Measurements from ENCODE around the gene CDC42BPG.
A peak's percentile ranks its signal among the peaks of the same experiment; 100 is the strongest.

CDC42BPG gene

DNA sequence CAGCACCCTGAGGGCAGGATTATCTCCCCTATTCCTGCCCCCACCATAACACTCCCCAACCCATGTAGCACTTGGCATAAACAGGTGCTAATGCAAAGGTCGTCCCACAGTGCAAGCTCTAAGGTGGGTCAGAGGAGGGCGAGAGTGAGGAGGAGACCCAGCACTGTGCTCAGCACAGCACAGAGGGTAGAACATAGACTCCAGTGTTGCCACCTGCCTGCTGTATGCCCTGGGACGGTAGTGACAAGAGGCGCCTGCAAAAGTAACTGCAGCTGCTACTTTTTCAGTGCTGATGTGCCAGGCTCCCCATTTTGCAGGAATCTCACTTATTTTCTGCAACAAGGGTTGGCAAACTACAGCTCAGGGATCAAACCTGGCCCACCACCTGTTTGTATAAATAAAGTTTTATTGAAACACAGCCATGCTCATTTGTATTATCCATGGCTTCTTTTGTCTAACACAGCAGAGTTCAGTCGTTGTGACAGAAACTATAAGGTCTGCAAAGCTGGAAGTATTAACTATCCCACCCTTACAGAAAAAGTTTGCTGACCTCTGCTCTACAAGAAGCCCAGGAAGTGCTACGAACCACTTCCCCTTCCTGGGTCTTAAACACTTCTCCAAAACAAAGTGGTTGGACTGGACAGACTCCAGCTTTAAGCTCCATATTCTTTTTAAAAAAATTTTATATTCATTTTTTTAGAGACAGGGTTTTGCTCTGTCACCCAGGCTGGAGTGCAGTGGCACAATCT, 16.9 kb upstream of the CDC42BPG start:
- Histone ChIP-seq H3K4me3 (ENCODE audit: low read length) (no peak overlapping the region), H3K27me3 (replicated peaks; ENCODE audit: control insufficient read depth, insufficient read depth, low read length) (no peaks in the 10 kb centered on the region), H3K4me1 (ENCODE audit: control insufficient read depth, insufficient read depth, low read length) (peaks cover 48% of the 10 kb centered on the region), H3K9ac (ENCODE audit: low read length) (no peak overlapping the region), H3K9me3 (ENCODE audit: control insufficient read depth, low read length) (no peaks in the 10 kb centered on the region), H3K36me3 (ENCODE audit: control insufficient read depth, insufficient read depth, low read length, severe bottlenecking) (peaks cover 22% of the 10 kb centered on the region)
- no peak for DNase-seq (ENCODE audit: low read depth)

DNA sequence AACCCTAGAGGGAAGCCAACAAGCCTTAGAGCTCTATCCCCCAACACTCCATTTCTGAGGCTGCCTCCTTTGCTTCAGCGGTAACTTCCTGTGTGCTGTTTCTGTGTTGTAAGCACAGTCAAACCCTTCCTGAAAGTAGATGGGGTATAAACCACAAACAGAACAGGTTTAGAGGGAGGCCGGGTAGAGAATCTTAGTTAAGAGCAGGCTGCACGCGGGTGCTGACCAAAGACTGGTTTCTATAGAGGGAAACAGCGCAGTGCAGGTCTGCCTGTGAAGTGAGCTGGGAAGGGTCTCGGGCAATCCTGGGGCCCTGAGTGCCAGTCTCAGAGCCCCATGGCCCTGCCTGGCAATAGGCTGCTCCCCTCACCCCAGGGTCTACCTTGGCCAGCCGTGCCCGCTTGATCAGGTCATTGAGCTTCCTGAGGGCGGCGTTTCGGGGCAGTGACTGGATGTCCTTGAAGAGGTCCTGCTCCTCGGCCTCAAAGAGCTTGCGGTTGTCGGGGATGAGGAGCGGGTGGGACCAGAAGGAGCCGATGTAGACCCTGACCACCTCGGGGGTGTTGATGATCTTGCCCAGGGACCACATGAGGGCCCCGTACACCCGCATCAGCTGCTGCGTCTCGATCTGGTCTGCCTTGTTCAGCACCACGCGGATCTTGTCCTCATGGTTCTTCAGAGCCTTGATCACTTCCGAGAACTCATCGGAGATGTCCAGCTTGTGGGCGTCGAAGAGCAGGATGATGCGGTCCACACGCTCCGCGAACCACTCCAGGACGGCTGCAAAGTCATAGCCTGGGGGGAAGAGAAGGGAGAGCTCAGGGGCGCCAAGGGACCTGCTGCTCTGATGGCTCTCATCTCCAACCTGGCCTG, 15.3 kb upstream of the CDC42BPG start:
- H3K4me3 ChIP-seq (ENCODE audit: low read length): no peak overlapping the region
- H3K9me3 ChIP-seq (ENCODE audit: control insufficient read depth, low read length): no peaks in the 10 kb centered on the region
- DNase-seq (ENCODE audit: low read depth): no peak
- peaks cover 49% of the 10 kb centered on the region for H3K4me1 ChIP-seq (ENCODE audit: control insufficient read depth, insufficient read depth, low read length)
- H3K36me3 ChIP-seq (ENCODE audit: control insufficient read depth, insufficient read depth, low read length, severe bottlenecking): peaks cover 22% of the 10 kb centered on the region
- H3K9ac ChIP-seq (ENCODE audit: low read length): no peak overlapping the region
- H3K27me3 ChIP-seq (replicated peaks; ENCODE audit: control insufficient read depth, insufficient read depth, low read length): no peaks in the 10 kb centered on the region

- no peaks in the 10 kb centered on the region for H3K27me3 ChIP-seq (replicated peaks; ENCODE audit: control insufficient read depth, insufficient read depth, low read length)
- peaks cover 32% of the 10 kb centered on the region for H3K36me3 ChIP-seq (ENCODE audit: control insufficient read depth, insufficient read depth, low read length, severe bottlenecking)
- H3K4me3 ChIP-seq (ENCODE audit: low read length): no peak overlapping the region
- H3K9ac ChIP-seq (ENCODE audit: low read length): no peak overlapping the region
- H3K4me1 ChIP-seq (ENCODE audit: control insufficient read depth, insufficient read depth, low read length): peaks cover 45% of the 10 kb centered on the region
- H3K9me3 ChIP-seq (ENCODE audit: control insufficient read depth, low read length): no peaks in the 10 kb centered on the region
- no peak for DNase-seq (ENCODE audit: low read depth)
These were observed 14.2 kb upstream of the CDC42BPG start for GRCh38 chr11:64858467-64859263.

DNA sequence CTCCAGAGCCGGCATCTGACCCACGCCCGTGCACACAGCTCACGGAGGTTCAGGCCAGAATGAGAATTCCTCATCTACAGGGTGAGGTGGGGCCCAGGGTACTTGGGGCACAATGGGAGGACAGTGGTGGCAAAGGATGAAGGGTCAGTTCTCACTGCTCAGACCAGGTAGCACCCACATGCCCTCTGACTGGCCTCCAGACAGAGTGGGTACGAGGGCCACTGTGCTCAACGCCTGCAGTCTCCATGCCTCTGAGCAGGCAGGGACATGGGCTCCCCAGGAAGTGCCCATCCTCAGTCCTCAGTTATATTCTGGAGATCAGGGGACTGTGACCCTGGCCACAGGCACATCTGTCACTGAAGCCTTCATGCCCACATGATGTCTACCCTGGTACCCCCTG, 13.0 kb upstream of the CDC42BPG start:
- no peak for DNase-seq (ENCODE audit: low read depth)
- Histone ChIP-seq H3K27me3 (replicated peaks; ENCODE audit: control insufficient read depth, insufficient read depth, low read length) (no peaks in the 10 kb centered on the region), H3K4me1 (ENCODE audit: control insufficient read depth, insufficient read depth, low read length) (peaks cover 33% of the 10 kb centered on the region), H3K9me3 (ENCODE audit: control insufficient read depth, low read length) (no peaks in the 10 kb centered on the region), H3K4me3 (ENCODE audit: low read length) (no peak overlapping the region), H3K9ac (ENCODE audit: low read length) (no peak overlapping the region), H3K36me3 (ENCODE audit: control insufficient read depth, insufficient read depth, low read length, severe bottlenecking) (peaks cover 37% of the 10 kb centered on the region)

DNA sequence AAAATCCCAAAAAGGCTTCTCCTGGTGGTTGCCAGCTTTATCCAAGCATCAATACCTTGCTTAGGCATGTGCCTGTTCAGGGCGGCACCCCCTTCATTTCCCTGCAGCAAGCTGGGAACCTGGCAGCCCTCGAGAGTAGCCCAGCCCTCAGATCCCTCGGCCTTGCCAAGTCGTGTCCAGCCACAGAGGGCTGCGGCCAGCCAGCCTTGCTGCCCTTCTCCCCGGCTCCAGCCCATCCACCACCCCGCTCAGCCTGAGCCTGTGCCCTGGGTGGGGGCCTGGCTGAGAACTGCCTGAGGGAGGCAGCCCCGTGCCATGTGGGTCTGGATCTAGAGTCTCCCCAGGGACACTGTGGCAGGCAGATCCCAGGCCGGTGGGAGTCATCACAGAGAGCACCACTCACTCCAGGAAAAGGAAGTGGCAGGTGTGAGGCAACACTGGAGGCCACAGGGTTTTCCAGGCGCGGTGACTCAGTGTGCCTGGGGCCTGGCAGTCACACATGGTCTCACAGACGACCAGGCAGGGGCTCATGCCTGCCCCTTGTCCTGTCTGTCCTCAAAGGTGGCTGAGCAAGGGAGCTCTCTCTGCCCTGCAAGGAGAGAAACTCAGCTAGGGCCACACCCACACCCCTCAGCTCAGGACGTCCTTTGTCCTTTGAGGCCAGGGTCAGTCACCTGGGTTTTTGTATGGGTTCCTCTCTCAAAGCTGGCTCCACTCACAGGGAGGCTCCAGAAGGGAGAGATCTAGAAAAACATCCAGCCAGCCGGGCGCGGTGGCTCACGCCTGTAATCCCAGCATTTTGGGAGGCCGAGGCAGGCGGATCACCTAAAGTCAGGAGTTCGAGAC, 12.2 kb upstream of the CDC42BPG start:
- Histone ChIP-seq H3K4me1 (ENCODE audit: control insufficient read depth, insufficient read depth, low read length) (peaks cover 29% of the 10 kb centered on the region), H3K36me3 (ENCODE audit: control insufficient read depth, insufficient read depth, low read length, severe bottlenecking) (peaks cover 37% of the 10 kb centered on the region), H3K9ac (ENCODE audit: low read length) (peak overlapping the region; percentile 35), H3K4me3 (ENCODE audit: low read length) (no peak overlapping the region), H3K9me3 (ENCODE audit: control insufficient read depth, low read length) (no peaks in the 10 kb centered on the region), H3K27me3 (replicated peaks; ENCODE audit: control insufficient read depth, insufficient read depth, low read length) (no peaks in the 10 kb centered on the region)
- DNase-seq (ENCODE audit: low read depth): peak; percentile 81

- peaks cover 37% of the 10 kb centered on the region for H3K36me3 ChIP-seq (ENCODE audit: control insufficient read depth, insufficient read depth, low read length, severe bottlenecking)
These were observed 11.3 kb upstream of the CDC42BPG start for GRCh38 chr11:64855596-64856304.

GRCh38 chr11:64854534-64855502, 10.4 kb upstream of the CDC42BPG start:
- no peaks in the 10 kb centered on the region for H3K9me3 ChIP-seq (ENCODE audit: control insufficient read depth, low read length)
- H3K27me3 ChIP-seq (replicated peaks; ENCODE audit: control insufficient read depth, insufficient read depth, low read length): no peaks in the 10 kb centered on the region
- peaks cover 31% of the 10 kb centered on the region for H3K4me1 ChIP-seq (ENCODE audit: control insufficient read depth, insufficient read depth, low read length)
- H3K4me3 ChIP-seq (ENCODE audit: low read length): peak overlapping the region; percentile 57
- DNase-seq (ENCODE audit: low read depth): peak; percentile 90
- peaks cover 34% of the 10 kb centered on the region for H3K36me3 ChIP-seq (ENCODE audit: control insufficient read depth, insufficient read depth, low read length, severe bottlenecking)
- H3K9ac ChIP-seq (ENCODE audit: low read length): peak overlapping the region; percentile 54

More at GRCh38 chr11:64855596-64856304, 11.3 kb upstream of the CDC42BPG start:
- Histone ChIP-seq H3K4me1 (ENCODE audit: control insufficient read depth, insufficient read depth, low read length) (peaks cover 29% of the 10 kb centered on the region), H3K4me3 (ENCODE audit: low read length) (peak overlapping the region; percentile 57), H3K9me3 (ENCODE audit: control insufficient read depth, low read length) (no peaks in the 10 kb centered on the region), H3K9ac (ENCODE audit: low read length) (peak overlapping the region; percentile 33), H3K27me3 (replicated peaks; ENCODE audit: control insufficient read depth, insufficient read depth, low read length) (no peaks in the 10 kb centered on the region)
- no peak for DNase-seq (ENCODE audit: low read depth)

GRCh38 chr11:64854157-64854533, 9.7 kb upstream of the CDC42BPG start:
- H3K9me3 ChIP-seq (ENCODE audit: control insufficient read depth, low read length): no peaks in the 10 kb centered on the region
- peak overlapping the region; percentile 57 for H3K4me3 ChIP-seq (ENCODE audit: low read length)
- peaks cover 36% of the 10 kb centered on the region for H3K4me1 ChIP-seq (ENCODE audit: control insufficient read depth, insufficient read depth, low read length)
- H3K9ac ChIP-seq (ENCODE audit: low read length): peak overlapping the region; percentile 54
- DNase-seq (ENCODE audit: low read depth): no peak
- H3K36me3 ChIP-seq (ENCODE audit: control insufficient read depth, insufficient read depth, low read length, severe bottlenecking): peaks cover 28% of the 10 kb centered on the region
- no peaks in the 10 kb centered on the region for H3K27me3 ChIP-seq (replicated peaks; ENCODE audit: control insufficient read depth, insufficient read depth, low read length)

- no peaks in the 10 kb centered on the region for H3K9me3 ChIP-seq (ENCODE audit: control insufficient read depth, low read length)
- no peak overlapping the region for H3K4me3 ChIP-seq (ENCODE audit: low read length)
- peaks cover 40% of the 10 kb centered on the region for H3K4me1 ChIP-seq (ENCODE audit: control insufficient read depth, insufficient read depth, low read length)
- peaks cover 23% of the 10 kb centered on the region for H3K36me3 ChIP-seq (ENCODE audit: control insufficient read depth, insufficient read depth, low read length, severe bottlenecking)
- DNase-seq (ENCODE audit: low read depth): no peak
- no peaks in the 10 kb centered on the region for H3K27me3 ChIP-seq (replicated peaks; ENCODE audit: control insufficient read depth, insufficient read depth, low read length)
- no peak overlapping the region for H3K9ac ChIP-seq (ENCODE audit: low read length)
These were observed 9.3 kb upstream of the CDC42BPG start for GRCh38 chr11:64853709-64854108.

Measured in adipocyte (in vitro differentiated cells).